SK-N-MC (cell line): ENCODE data around the gene ATAD3C.

Experiments used
- DNase-seq: peaks from one replicate; pipeline ENCODE4 v3.0.0-alpha.2; 2011; ENCODE audit warnings: low read depth, low spot score
- H3K27ac ChIP-seq: fragments of 200-600 bp; sonication (generic); 2 replicates; pipeline ENCODE4 v1.5.1; 2016; ENCODE audit warnings: mixed run types
- H3K36me3 ChIP-seq: fragments of 200-600 bp; sonication (generic); 2 replicates; pipeline ENCODE4 v1.6.1; 2017; ENCODE audit warnings: antibody characterized with exemption, low read length, mixed read lengths; ENCODE audit not compliant: insufficient read depth
- H3K4me3 ChIP-seq: fragments of 200-600 bp; sonication (generic); 2 replicates; pipeline ENCODE4 v1.5.1; 2016
- H3K9ac ChIP-seq: fragments of 200-600 bp; sonication (generic); 2 replicates; pipeline ENCODE4 v1.8.0; 2017; ENCODE audit warnings: mixed run types, mixed read lengths; ENCODE audit not compliant: insufficient read length
- H3K9me3 ChIP-seq: fragments of 200-600 bp; sonication (generic); 2 replicates; pipeline ENCODE4 v1.6.1; 2017; ENCODE audit warnings: low read depth, mild to moderate bottlenecking, antibody characterized with exemption, low read length, moderate library complexity, mixed read lengths
- EZH2 ChIP-seq: fragments of 200-600 bp; sonication (generic); IDR thresholded peaks from one replicate; pipeline ENCODE4 v1.6.1; 2017; ENCODE audit warnings: antibody characterized with exemption
- FOXP2 ChIP-seq: optimal IDR thresholded peaks from 2 replicates; pipeline ENCODE3; 2011; ENCODE audit warnings: mild to moderate bottlenecking, moderate library complexity; ENCODE audit not compliant: insufficient read depth; ENCODE audit errors: extremely low read length, control extremely low read depth
- POLR2AphosphoS5 ChIP-seq: IDR thresholded peaks from 2 replicates; pipeline ENCODE4 v1.6.1; 2012; ENCODE audit warnings: mild to moderate bottlenecking, low read depth, low read length, borderline replicate concordance

ATAD3C gene

GRCh38 chr1:1429671-1430073 is 19.8 kb upstream of the ATAD3C start:
- Histone ChIP-seq H3K36me3 (no peaks in the 10 kb centered on the region), H3K4me3 (no peak overlapping the region), H3K9me3 (no peaks in the 10 kb centered on the region), H3K27ac (no peak overlapping the region), H3K9ac (no peak overlapping the region)
- no peak for TF ChIP-seq EZH2
- no peak for DNase-seq

- Histone ChIP-seq H3K9me3 (no peaks in the 10 kb centered on the region), H3K27ac (no peak overlapping the region), H3K36me3 (no peaks in the 10 kb centered on the region), H3K9ac (no peak overlapping the region), H3K4me3 (no peak overlapping the region)
- TF ChIP-seq EZH2 (no peak), FOXP2 (no peak), POLR2AphosphoS5 (no peak)
- no peak for DNase-seq
Observed at GRCh38 chr1:1430114-1430982, 19.1 kb upstream of the ATAD3C start.

- Histone ChIP-seq H3K27ac (no peak overlapping the region), H3K36me3 (no peaks in the 10 kb centered on the region), H3K9me3 (no peaks in the 10 kb centered on the region), H3K4me3 (no peak overlapping the region), H3K9ac (no peak overlapping the region)
- TF ChIP-seq POLR2AphosphoS5: no peak
- no peak for TF ChIP-seq FOXP2
- TF ChIP-seq EZH2: no peak
- DNase-seq: no peak
Observed at GRCh38 chr1:1430992-1431844, 18.3 kb upstream of the ATAD3C start.

- DNase-seq: no peak
- Histone ChIP-seq H3K27ac (no peak overlapping the region), H3K9ac (no peak overlapping the region), H3K9me3 (no peaks in the 10 kb centered on the region), H3K4me3 (no peak overlapping the region), H3K36me3 (no peaks in the 10 kb centered on the region)
- no peak for TF ChIP-seq FOXP2
- TF ChIP-seq POLR2AphosphoS5: no peak
- no peak for TF ChIP-seq EZH2
Observed at GRCh38 chr1:1431845-1432273, 17.6 kb upstream of the ATAD3C start.

- no peak for DNase-seq
- H3K4me3 ChIP-seq: no peak overlapping the region
- H3K36me3 ChIP-seq: no peaks in the 10 kb centered on the region
- TF ChIP-seq FOXP2 (no peak), EZH2 (no peak), POLR2AphosphoS5 (no peak)
- no peak overlapping the region for H3K27ac ChIP-seq
- no peaks in the 10 kb centered on the region for H3K9me3 ChIP-seq
- H3K9ac ChIP-seq: no peak overlapping the region
Observed at GRCh38 chr1:1432274-1432950, 17.1 kb upstream of the ATAD3C start.

- Histone ChIP-seq H3K27ac (no peak overlapping the region), H3K9ac (no peak overlapping the region), H3K4me3 (no peak overlapping the region), H3K9me3 (no peaks in the 10 kb centered on the region), H3K36me3 (no peaks in the 10 kb centered on the region)
- TF ChIP-seq FOXP2: no peak
- no peak for TF ChIP-seq POLR2AphosphoS5
- no peak for TF ChIP-seq EZH2
- no peak for DNase-seq
Observed at GRCh38 chr1:1432951-1433803, 16.3 kb upstream of the ATAD3C start.

GRCh38 chr1:1433804-1434130 is 15.7 kb upstream of the ATAD3C start:
- Histone ChIP-seq H3K4me3 (no peak overlapping the region), H3K27ac (no peak overlapping the region)
- no peak for TF ChIP-seq POLR2AphosphoS5
- no peak for TF ChIP-seq EZH2
- no peak for TF ChIP-seq FOXP2

GRCh38 chr1:1434131-1434823 is 15.2 kb upstream of the ATAD3C start:
- no peak overlapping the region for H3K27ac ChIP-seq
- no peak for DNase-seq
- no peak for TF ChIP-seq EZH2
- no peak for TF ChIP-seq POLR2AphosphoS5
- TF ChIP-seq FOXP2: no peak
- H3K36me3 ChIP-seq: no peaks in the 10 kb centered on the region
- H3K4me3 ChIP-seq: no peak overlapping the region
- no peak overlapping the region for H3K9ac ChIP-seq
- H3K9me3 ChIP-seq: no peaks in the 10 kb centered on the region

More at GRCh38 chr1:1433804-1434130, 15.7 kb upstream of the ATAD3C start:
- Histone ChIP-seq H3K9ac (no peak overlapping the region), H3K9me3 (no peaks in the 10 kb centered on the region), H3K36me3 (no peaks in the 10 kb centered on the region)
- DNase-seq: no peak
